HepG2 (cell line): ENCODE results near the gene MRNIP. TPM values are rescaled to one million over a fixed set of nuclear protein-coding genes. Genes with fewer than 3 reads are reported as not detected.
A peak's percentile ranks its signal among the peaks of the same experiment; 100 is the strongest.

Experiments used
- GABPA ChIP-seq, 2 experiments: IDR thresholded peaks; 2 replicates each; pipeline ENCODE4 v1.6.1; 2011 to 2016; ENCODE audit warnings: low read depth in 2 of 2, low read length in 1 of 2, missing biosample characterization in 1 of 2, missing genetic modification characterization in 1 of 2
- MIER3 ChIP-seq: IDR thresholded peaks from 2 replicates; pipeline ENCODE4 v1.6.1; 2016; ENCODE audit warnings: missing compliant biosample characterization, borderline replicate concordance
- MTA3 ChIP-seq: sonication (generic); formaldehyde crosslinking; IDR thresholded peaks from 2 replicates; pipeline ENCODE4 v1.4.0; 2020; ENCODE audit warnings: missing genetic modification reagents
- SAP130 ChIP-seq: IDR thresholded peaks from 2 replicates; pipeline ENCODE4 v1.6.1; 2016; ENCODE audit warnings: low read depth
- TBP ChIP-seq: sonication (generic); formaldehyde crosslinking; IDR thresholded peaks from 2 replicates; pipeline ENCODE4 v1.5.0; 2020; ENCODE audit warnings: missing genetic modification reagents
- ZNF547 ChIP-seq: sonication (generic); formaldehyde crosslinking; IDR thresholded peaks from 2 replicates; pipeline ENCODE4 v1.5.1; 2020; ENCODE audit warnings: mild to moderate bottlenecking, missing genetic modification reagents
- ZNF567 ChIP-seq: sonication (generic); formaldehyde crosslinking; IDR thresholded peaks from 2 replicates; pipeline ENCODE4 v1.8.1; 2023; ENCODE audit warnings: mild to moderate bottlenecking, missing genetic modification reagents, borderline replicate concordance
- polyA plus RNA-seq, 8 experiments: library from polyadenylated mRNA; depleted of rRNA in 3 of 8; stranded (reverse) in 7 of 8; unstranded in 1 of 8; fragments of >200 nt; fragmentation: Illumina TruSeq in 4 of 8; extraction: Trizol in 4 of 8; gene quantifications; 2 replicates each; pipeline versions ENCODE4 v1.2.1 to v1.2.3, GENCODE V29; 2011 to 2016; ENCODE audit warnings: low read depth in 4 of 8, missing spikeins in 1 of 8, mixed read lengths in 1 of 8; ENCODE audit not compliant: insufficient read depth in 1 of 8
- total RNA-seq, 5 experiments: library from RNA; depleted of rRNA; stranded (reverse); fragments of >200 nt; fragmentation: Illumina TruSeq; extraction: Trizol; gene quantifications; 2 replicates each; pipeline ENCODE4 v1.2.3, GENCODE V29; 2016; ENCODE audit warnings: low read depth in 1 of 5
- TF ChIP-seq, protein P1 (sequence below): sonication (generic); formaldehyde crosslinking; IDR thresholded peaks from 2 replicates; pipeline ENCODE4 v1.4.0; 2020; ENCODE audit warnings: mild to moderate bottlenecking, missing genetic modification reagents
- TF ChIP-seq, protein P2 (sequence below): sonication (generic); formaldehyde crosslinking; IDR thresholded peaks from 2 replicates; pipeline ENCODE4 v1.5.0; 2020; ENCODE audit warnings: missing genetic modification reagents
- TF ChIP-seq, protein P3 (sequence below): sonication (generic); formaldehyde crosslinking; IDR thresholded peaks from 2 replicates; pipeline ENCODE4 v1.4.0; 2020; ENCODE audit warnings: missing genetic modification reagents; ENCODE audit errors: not compliant biosample characterization
- TF ChIP-seq, protein P4 (sequence below): sonication (generic); formaldehyde crosslinking; IDR thresholded peaks from 2 replicates; pipeline ENCODE4 v1.4.0; 2020; ENCODE audit warnings: missing genetic modification reagents
- TF ChIP-seq, protein P5 (sequence below): sonication (generic); formaldehyde crosslinking; IDR thresholded peaks from 2 replicates; pipeline ENCODE4 v1.8.0; 2022; ENCODE audit warnings: missing genetic modification reagents, mild to moderate bottlenecking, moderate library complexity, borderline replicate concordance
- TF ChIP-seq, protein P6 (sequence below): sonication (generic); formaldehyde crosslinking; IDR thresholded peaks from 2 replicates; pipeline ENCODE4 v1.4.0; 2020; ENCODE audit warnings: low read depth, mild to moderate bottlenecking, missing genetic modification reagents
- TF ChIP-seq, protein P7 (sequence below): IDR thresholded peaks from 2 replicates; pipeline ENCODE4 v1.6.1; 2012; ENCODE audit warnings: inconsistent platforms

Gene MRNIP
- total and polyA plus RNA-seq, 2 of the 13 experiments (the other 11 are each of a cell fraction or from before 2014, with no cell fraction given): 15.5 to 34.1 TPM

DNA sequence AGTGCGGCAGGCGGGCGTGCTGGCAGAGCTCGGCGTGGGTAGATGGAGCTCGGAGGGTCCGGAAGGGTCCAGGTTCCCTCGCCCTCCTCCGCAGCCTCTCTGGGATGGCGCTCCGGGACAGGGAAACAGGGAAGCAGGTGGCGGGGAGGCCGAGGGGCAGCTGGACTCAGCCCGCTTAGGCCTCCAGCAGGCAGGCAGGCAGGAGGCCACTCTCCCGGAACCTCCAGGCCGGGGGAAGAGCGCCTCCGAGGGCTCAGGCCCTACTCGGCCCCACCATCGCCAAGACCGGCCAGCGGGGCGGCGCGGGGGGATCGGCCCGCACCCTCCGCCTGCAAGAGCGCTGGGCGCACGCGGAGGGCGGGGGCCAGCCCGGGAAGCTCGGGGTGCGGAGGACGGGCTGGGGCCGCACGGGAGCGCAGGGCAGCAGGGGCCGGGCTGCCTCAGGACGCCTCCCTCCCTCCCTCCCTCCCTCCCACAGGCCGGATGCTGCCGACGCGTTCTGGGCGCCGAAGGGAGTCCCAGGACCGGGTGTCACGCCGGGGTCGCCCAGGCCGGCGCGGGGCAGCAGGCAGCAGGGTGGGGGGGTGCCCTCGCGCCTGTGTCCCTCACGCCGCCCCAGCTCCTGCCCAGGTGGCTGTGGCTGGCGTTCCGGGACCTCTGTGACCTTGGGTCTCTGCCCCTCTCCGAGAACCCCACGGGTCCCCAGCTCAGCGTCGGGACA, 52.9 kb downstream of the MRNIP start (continued):
- TF ChIP-seq, protein P1, sequence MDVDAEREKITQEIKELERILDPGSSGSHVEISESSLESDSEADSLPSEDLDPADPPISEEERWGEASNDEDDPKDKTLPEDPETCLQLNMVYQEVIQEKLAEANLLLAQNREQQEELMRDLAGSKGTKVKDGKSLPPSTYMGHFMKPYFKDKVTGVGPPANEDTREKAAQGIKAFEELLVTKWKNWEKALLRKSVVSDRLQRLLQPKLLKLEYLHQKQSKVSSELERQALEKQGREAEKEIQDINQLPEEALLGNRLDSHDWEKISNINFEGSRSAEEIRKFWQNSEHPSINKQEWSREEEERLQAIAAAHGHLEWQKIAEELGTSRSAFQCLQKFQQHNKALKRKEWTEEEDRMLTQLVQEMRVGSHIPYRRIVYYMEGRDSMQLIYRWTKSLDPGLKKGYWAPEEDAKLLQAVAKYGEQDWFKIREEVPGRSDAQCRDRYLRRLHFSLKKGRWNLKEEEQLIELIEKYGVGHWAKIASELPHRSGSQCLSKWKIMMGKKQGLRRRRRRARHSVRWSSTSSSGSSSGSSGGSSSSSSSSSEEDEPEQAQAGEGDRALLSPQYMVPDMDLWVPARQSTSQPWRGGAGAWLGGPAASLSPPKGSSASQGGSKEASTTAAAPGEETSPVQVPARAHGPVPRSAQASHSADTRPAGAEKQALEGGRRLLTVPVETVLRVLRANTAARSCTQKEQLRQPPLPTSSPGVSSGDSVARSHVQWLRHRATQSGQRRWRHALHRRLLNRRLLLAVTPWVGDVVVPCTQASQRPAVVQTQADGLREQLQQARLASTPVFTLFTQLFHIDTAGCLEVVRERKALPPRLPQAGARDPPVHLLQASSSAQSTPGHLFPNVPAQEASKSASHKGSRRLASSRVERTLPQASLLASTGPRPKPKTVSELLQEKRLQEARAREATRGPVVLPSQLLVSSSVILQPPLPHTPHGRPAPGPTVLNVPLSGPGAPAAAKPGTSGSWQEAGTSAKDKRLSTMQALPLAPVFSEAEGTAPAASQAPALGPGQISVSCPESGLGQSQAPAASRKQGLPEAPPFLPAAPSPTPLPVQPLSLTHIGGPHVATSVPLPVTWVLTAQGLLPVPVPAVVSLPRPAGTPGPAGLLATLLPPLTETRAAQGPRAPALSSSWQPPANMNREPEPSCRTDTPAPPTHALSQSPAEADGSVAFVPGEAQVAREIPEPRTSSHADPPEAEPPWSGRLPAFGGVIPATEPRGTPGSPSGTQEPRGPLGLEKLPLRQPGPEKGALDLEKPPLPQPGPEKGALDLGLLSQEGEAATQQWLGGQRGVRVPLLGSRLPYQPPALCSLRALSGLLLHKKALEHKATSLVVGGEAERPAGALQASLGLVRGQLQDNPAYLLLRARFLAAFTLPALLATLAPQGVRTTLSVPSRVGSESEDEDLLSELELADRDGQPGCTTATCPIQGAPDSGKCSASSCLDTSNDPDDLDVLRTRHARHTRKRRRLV (CRISPR knock-in tag): no peak
- TF ChIP-seq, protein P2, sequence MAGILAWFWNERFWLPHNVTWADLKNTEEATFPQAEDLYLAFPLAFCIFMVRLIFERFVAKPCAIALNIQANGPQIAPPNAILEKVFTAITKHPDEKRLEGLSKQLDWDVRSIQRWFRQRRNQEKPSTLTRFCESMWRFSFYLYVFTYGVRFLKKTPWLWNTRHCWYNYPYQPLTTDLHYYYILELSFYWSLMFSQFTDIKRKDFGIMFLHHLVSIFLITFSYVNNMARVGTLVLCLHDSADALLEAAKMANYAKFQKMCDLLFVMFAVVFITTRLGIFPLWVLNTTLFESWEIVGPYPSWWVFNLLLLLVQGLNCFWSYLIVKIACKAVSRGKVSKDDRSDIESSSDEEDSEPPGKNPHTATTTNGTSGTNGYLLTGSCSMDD (CRISPR knock-in tag): no peak
- TF ChIP-seq ZNF567: peak; percentile 31; the same call in 1 of the 2 replicates
- no peak for TF ChIP-seq GABPA (IDR thresholded peaks at IDR 0.05; ENCODE audit: low read depth, low read length)
- no peak for TF ChIP-seq GABPA (CRISPR knock-in tag; IDR thresholded peaks at IDR 0.05; ENCODE audit: low read depth)
- TF ChIP-seq, protein P3, sequence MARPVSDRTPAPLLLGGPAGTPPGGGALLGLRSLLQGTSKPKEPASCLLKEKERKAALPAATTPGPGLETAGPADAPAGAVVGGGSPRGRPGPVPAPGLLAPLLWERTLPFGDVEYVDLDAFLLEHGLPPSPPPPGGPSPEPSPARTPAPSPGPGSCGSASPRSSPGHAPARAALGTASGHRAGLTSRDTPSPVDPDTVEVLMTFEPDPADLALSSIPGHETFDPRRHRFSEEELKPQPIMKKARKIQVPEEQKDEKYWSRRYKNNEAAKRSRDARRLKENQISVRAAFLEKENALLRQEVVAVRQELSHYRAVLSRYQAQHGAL (CRISPR knock-in tag): peak; percentile 21
- TF ChIP-seq, protein P4, sequence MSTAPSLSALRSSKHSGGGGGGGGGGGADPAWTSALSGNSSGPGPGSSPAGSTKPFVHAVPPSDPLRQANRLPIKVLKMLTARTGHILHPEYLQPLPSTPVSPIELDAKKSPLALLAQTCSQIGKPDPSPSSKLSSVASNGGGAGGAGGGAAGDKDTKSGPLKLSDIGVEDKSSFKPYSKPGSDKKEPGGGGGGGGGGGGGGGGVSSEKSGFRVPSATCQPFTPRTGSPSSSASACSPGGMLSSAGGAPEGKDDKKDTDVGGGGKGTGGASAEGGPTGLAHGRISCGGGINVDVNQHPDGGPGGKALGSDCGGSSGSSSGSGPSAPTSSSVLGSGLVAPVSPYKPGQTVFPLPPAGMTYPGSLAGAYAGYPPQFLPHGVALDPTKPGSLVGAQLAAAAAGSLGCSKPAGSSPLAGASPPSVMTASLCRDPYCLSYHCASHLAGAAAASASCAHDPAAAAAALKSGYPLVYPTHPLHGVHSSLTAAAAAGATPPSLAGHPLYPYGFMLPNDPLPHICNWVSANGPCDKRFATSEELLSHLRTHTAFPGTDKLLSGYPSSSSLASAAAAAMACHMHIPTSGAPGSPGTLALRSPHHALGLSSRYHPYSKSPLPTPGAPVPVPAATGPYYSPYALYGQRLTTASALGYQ (CRISPR knock-in tag): no peak
- 0 out of 2 replicates have a peak, but pooled peaks have one; percentile 23 for TF ChIP-seq TBP (CRISPR knock-in tag)
- TF ChIP-seq, protein P5, sequence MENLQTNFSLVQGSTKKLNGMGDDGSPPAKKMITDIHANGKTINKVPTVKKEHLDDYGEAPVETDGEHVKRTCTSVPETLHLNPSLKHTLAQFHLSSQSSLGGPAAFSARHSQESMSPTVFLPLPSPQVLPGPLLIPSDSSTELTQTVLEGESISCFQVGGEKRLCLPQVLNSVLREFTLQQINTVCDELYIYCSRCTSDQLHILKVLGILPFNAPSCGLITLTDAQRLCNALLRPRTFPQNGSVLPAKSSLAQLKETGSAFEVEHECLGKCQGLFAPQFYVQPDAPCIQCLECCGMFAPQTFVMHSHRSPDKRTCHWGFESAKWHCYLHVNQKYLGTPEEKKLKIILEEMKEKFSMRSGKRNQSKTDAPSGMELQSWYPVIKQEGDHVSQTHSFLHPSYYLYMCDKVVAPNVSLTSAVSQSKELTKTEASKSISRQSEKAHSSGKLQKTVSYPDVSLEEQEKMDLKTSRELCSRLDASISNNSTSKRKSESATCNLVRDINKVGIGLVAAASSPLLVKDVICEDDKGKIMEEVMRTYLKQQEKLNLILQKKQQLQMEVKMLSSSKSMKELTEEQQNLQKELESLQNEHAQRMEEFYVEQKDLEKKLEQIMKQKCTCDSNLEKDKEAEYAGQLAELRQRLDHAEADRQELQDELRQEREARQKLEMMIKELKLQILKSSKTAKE: 0 out of 2 replicates have a peak, but pooled peaks have one; percentile 31
- TF ChIP-seq ZNF547 (CRISPR knock-in tag): no peak; the same call in 1 of the 2 replicates
- no peak for TF ChIP-seq MTA3 (CRISPR knock-in tag)
- TF ChIP-seq, protein P6, sequence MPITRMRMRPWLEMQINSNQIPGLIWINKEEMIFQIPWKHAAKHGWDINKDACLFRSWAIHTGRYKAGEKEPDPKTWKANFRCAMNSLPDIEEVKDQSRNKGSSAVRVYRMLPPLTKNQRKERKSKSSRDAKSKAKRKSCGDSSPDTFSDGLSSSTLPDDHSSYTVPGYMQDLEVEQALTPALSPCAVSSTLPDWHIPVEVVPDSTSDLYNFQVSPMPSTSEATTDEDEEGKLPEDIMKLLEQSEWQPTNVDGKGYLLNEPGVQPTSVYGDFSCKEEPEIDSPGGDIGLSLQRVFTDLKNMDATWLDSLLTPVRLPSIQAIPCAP (CRISPR knock-in tag): 0 out of 2 replicates have a peak, but pooled peaks have one; percentile 35
- peak; percentile 38 for TF ChIP-seq SAP130 (CRISPR knock-in tag)
- TF ChIP-seq, protein P7, sequence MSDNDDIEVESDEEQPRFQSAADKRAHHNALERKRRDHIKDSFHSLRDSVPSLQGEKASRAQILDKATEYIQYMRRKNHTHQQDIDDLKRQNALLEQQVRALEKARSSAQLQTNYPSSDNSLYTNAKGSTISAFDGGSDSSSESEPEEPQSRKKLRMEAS: peak; percentile 18; the same call in 1 of the 2 replicates
- TF ChIP-seq MIER3: no peak
